Stimulated activated naive CD8-positive, alpha-beta T cell treated with anti-CD3 and anti-CD28 coated beads, Interleukin-15, Interleukin-2, amounts not matched to agents 100 ng/mL and 50 ng/mL, for 24 hours (primary cell): ENCODE data around the gene LGI1.
"Not testable (repeated sequence)": the region's sequence is repeated elsewhere in the genome, so short reads cannot be mapped to it uniquely, and the experiment has no call there.

Experiments
- H3K27ac Mint-ChIP-seq: one replicate; pipeline ENCODE4 v1.8.0; 2021; ENCODE audit warnings: mild to moderate bottlenecking, mixed read lengths
- H3K27me3 Mint-ChIP-seq: one replicate; pipeline ENCODE4 v1.8.0; 2021; ENCODE audit warnings: mixed read lengths
- H3K36me3 Mint-ChIP-seq: one replicate; pipeline ENCODE4 v1.8.0; 2021; ENCODE audit warnings: low read depth, mixed read lengths
- H3K4me1 Mint-ChIP-seq: one replicate; pipeline ENCODE4 v1.8.0; 2021; ENCODE audit warnings: low read depth, mixed read lengths
- H3K4me3 Mint-ChIP-seq: one replicate; pipeline ENCODE4 v1.8.0; 2021; ENCODE audit warnings: mild to moderate bottlenecking, mixed read lengths
- H3K9me3 Mint-ChIP-seq: one replicate; pipeline ENCODE4 v1.8.0; 2021; ENCODE audit warnings: mixed read lengths

The LGI1 gene

GRCh38 chr10:93807371-93807770 lies 49.6 kb downstream of the LGI1 start:
- Mint-ChIP-seq H3K4me1 (no peaks in the 10 kb centered on the region), H3K4me3 (no peak overlapping the region), H3K27me3 (peaks cover 53% of the 10 kb centered on the region), H3K9me3 (no peaks in the 10 kb centered on the region), H3K27ac (no peak overlapping the region), H3K36me3 (no peaks in the 10 kb centered on the region)

- H3K4me1 Mint-ChIP-seq, result peaks cover 8% of the 10 kb centered on the region
- no peaks in the 10 kb centered on the region for H3K9me3 Mint-ChIP-seq
- H3K36me3 Mint-ChIP-seq, result no peaks in the 10 kb centered on the region
- H3K27ac Mint-ChIP-seq, result no peak overlapping the region
- peaks cover 46% of the 10 kb centered on the region for H3K27me3 Mint-ChIP-seq
- H3K4me3 Mint-ChIP-seq, result no peak overlapping the region
These were observed 55.1 kb downstream of the LGI1 start for GRCh38 chr10:93812659-93813338.

- H3K27me3 Mint-ChIP-seq, result peaks cover 40% of the 10 kb centered on the region
- no peak overlapping the region for H3K4me3 Mint-ChIP-seq
- no peaks in the 10 kb centered on the region for H3K36me3 Mint-ChIP-seq
- H3K9me3 Mint-ChIP-seq, result no peaks in the 10 kb centered on the region
- peaks cover 8% of the 10 kb centered on the region for H3K4me1 Mint-ChIP-seq
- no peak overlapping the region for H3K27ac Mint-ChIP-seq
These were observed 56.0 kb downstream of the LGI1 start for GRCh38 chr10:93813507-93814465.

- H3K4me3 Mint-ChIP-seq, result no peak overlapping the region
- peaks cover 41% of the 10 kb centered on the region for H3K27me3 Mint-ChIP-seq
These were observed 57.8 kb downstream of the LGI1 start for GRCh38 chr10:93815304-93816096.

GRCh38 chr10:93816123-93816747 lies 58.5 kb downstream of the LGI1 start:
- no peak overlapping the region for H3K4me3 Mint-ChIP-seq
- peaks cover 8% of the 10 kb centered on the region for H3K4me1 Mint-ChIP-seq
- no peaks in the 10 kb centered on the region for H3K36me3 Mint-ChIP-seq
- no peak overlapping the region for H3K27ac Mint-ChIP-seq
- peaks cover 38% of the 10 kb centered on the region for H3K27me3 Mint-ChIP-seq
- H3K9me3 Mint-ChIP-seq, result no peaks in the 10 kb centered on the region

More at GRCh38 chr10:93815304-93816096, 57.8 kb downstream of the LGI1 start:
- Mint-ChIP-seq H3K27ac (no peak overlapping the region), H3K9me3 (no peaks in the 10 kb centered on the region), H3K4me1 (peaks cover 8% of the 10 kb centered on the region), H3K36me3 (no peaks in the 10 kb centered on the region)

- H3K27ac Mint-ChIP-seq, result no peak overlapping the region
- H3K27me3 Mint-ChIP-seq, result peaks cover 35% of the 10 kb centered on the region
- peaks cover 8% of the 10 kb centered on the region for H3K4me1 Mint-ChIP-seq
- H3K36me3 Mint-ChIP-seq, result no peaks in the 10 kb centered on the region
- no peaks in the 10 kb centered on the region for H3K9me3 Mint-ChIP-seq
- H3K4me3 Mint-ChIP-seq, result no peak overlapping the region
These were observed 60.4 kb downstream of the LGI1 start for GRCh38 chr10:93818086-93818485.

DNA sequence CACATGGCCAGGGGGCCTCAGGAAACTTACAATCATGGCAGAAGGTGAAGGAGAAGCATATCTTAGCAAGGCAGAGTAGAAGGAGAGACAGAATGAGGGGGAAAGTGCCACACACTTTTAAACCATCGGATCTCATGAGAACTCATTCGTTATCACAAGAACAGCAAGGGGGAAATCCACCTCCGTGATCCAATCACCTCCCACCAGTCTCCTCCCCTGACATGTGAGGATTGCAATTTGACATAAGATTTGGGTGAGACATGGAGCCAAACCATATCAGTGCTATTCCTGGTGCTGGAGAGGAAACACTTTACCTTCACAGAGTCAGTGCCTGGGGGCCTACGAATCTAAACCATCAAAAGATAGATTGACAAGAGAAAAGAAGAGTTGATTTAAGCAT lies 61.8 kb downstream of the LGI1 start:
- Mint-ChIP-seq H3K4me3 (no peak overlapping the region), H3K4me1 (peaks cover 8% of the 10 kb centered on the region), H3K27ac (no peak overlapping the region), H3K27me3 (peaks cover 37% of the 10 kb centered on the region), H3K36me3 (no peaks in the 10 kb centered on the region), H3K9me3 (no peaks in the 10 kb centered on the region)

DNA sequence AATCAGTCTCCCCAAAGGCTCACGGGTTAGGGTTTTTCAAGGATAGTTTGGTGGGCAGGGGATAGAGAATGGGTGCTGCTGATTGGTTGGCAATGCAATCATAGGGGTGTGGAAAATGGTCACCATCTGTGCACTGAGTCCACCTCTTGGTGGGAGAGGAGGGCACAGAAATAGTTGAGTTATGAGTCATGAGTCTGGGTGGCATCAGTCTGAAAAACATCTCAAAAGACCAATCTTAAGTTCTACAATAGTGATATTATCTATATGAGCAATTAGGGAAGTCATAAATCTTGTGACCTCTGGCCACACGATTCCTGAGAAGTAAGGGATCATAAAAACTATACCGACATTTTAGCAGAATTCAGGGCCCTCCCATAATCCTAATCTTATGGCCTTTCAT lies 62.7 kb downstream of the LGI1 start:
- Mint-ChIP-seq H3K27ac (no peak overlapping the region), H3K4me1 (peaks cover 8% of the 10 kb centered on the region), H3K36me3 (no peaks in the 10 kb centered on the region), H3K27me3 (peaks cover 35% of the 10 kb centered on the region), H3K4me3 (no peak overlapping the region), H3K9me3 (no peaks in the 10 kb centered on the region)

DNA sequence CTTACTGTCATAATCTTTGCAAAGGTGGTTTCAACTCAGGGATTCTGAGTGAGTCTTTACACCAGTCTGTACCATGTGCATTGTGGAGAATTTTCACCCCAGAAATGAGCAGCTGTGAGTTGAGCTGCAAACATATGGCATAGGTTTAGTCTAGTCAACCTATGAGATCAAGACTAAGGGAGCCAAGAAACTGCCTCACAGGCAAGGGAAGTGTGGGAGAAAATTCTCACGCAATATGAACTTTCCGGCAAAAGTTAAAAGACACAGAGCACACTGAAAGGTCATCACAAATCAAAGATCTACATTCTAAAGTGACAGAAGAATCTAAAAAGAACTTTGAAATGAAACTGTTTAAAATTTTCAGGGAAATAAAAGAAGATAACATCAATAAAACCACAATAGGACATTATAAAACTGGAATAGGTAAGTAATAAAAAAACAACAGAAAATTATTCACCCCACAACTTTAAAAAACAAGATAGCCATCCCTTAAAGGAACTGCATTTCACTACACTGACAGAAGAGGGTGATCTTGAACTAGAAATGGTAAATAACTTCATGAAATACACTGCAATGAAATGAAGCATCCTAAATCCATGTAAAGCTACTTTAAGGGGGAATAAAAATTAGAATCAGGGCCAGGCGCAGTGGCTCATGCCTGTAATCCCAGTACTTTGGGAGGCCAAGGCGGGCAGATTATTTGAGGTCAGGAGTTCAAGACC lies 63.5 kb downstream of the LGI1 start:
- Mint-ChIP-seq H3K27ac (no peak overlapping the region), H3K4me1 (peaks cover 2% of the 10 kb centered on the region), H3K27me3 (peaks cover 27% of the 10 kb centered on the region), H3K9me3 (no peaks in the 10 kb centered on the region), H3K36me3 (no peaks in the 10 kb centered on the region), H3K4me3 (no peak overlapping the region)

DNA sequence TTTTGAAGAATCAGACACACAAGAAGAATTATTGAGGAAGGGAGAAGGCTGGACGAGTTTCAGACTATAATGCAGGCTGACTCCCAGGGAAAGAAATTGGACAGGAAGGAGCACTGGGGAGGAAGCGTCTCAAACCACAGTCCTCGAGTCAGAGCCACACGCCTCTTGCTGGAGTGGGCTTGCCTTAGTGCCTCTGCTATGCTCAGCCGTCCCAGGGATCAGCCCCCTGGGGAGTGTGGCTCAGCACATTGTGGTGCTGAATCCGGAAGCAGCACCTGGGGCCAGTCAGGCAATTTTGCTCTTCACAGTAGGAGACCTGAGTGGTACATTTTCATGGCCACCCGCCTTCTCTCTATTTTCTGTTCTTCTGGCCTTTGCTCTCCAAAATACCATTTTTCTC lies 68.6 kb downstream of the LGI1 start:
- no peaks in the 10 kb centered on the region for H3K4me1 Mint-ChIP-seq
- H3K27ac Mint-ChIP-seq, result no peak overlapping the region

GRCh38 chr10:93827056-93827804 lies 69.5 kb downstream of the LGI1 start:
- no peaks in the 10 kb centered on the region for H3K36me3 Mint-ChIP-seq
- H3K4me1 Mint-ChIP-seq, result no peaks in the 10 kb centered on the region
- no peaks in the 10 kb centered on the region for H3K9me3 Mint-ChIP-seq
- no peak overlapping the region for H3K27ac Mint-ChIP-seq
- peaks cover 7% of the 10 kb centered on the region for H3K27me3 Mint-ChIP-seq
- no peak overlapping the region for H3K4me3 Mint-ChIP-seq

More for the DNA sequence above, 68.6 kb downstream of the LGI1 start:
- Mint-ChIP-seq H3K36me3 (no peaks in the 10 kb centered on the region), H3K4me3 (no peak overlapping the region), H3K27me3 (peaks cover 7% of the 10 kb centered on the region), H3K9me3 (no peaks in the 10 kb centered on the region)

DNA sequence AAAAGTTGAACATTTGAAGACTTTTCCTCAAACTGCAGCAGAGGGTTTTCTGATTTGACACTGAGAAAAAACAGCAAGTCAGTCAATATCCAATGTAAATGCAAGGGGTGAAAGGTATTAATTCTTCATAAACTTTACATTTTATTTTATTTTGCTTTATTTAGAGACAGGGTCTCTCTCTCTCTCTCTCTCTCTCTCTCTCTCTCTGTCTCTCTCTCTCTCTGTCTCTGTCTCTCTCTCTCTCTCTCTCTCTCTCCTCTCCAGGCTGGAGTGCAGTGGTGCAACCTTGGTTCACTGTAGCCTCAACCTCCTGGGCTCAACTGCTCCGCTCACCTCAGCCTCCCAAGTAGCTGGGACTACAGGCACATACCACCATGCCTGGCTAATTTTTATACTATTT lies 73.3 kb downstream of the LGI1 start:
- not testable (repeated sequence) for H3K36me3 Mint-ChIP-seq, H3K4me1 Mint-ChIP-seq, H3K27me3 Mint-ChIP-seq, H3K9me3 Mint-ChIP-seq, H3K27ac Mint-ChIP-seq, H3K4me3 Mint-ChIP-seq

DNA sequence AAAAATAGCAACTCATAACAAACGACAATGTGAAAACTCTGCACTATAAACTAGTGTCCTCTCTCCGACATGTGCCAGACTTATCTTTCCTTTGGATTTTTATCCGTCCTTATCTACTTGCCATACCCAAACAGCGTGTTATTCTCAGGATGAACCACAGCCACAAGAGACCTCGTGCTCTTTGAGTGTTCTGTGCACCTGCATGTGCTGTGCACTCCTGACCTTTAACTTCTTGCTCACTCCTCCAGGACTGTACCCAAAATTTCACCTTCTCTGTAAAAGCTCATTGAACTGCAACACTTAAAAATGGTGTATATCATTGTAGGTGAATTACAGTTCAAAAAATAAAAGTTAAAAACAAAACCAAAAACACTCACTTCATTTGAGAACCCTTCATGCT lies 78.0 kb downstream of the LGI1 start:
- Mint-ChIP-seq H3K27me3 (no peaks in the 10 kb centered on the region), H3K9me3 (peaks cover 6% of the 10 kb centered on the region), H3K4me3 (no peak overlapping the region), H3K4me1 (no peaks in the 10 kb centered on the region), H3K27ac (no peak overlapping the region), H3K36me3 (no peaks in the 10 kb centered on the region)
